HT1080 (cell line): ENCODE data around the gene FCGR3A. TPM values are rescaled to one million over a fixed set of nuclear protein-coding genes. Genes with fewer than 3 reads are reported as not detected.
A peak's percentile ranks its signal among the peaks of the same experiment; 100 is the strongest.
"Not testable (repeated sequence)": the region's sequence is repeated elsewhere in the genome, so short reads cannot be mapped to it uniquely, and the experiment has no call there.

Experiments used
- DNase-seq: peaks from one replicate; pipeline ENCODE4 v3.0.0-alpha.2; 2015; ENCODE audit warnings: low read depth
- polyA plus RNA-seq, 2 experiments: library from polyadenylated mRNA; depleted of rRNA; stranded (reverse); fragments of >200 nt; gene quantifications; 2 replicates each; pipeline ENCODE4 v1.2.3, GENCODE V29; 2015
- total RNA-seq: library from RNA; depleted of rRNA; stranded (reverse); fragments of >200 nt; shearing (Covaris generic); gene quantifications from 2 replicates; pipeline ENCODE4 v1.2.3, GENCODE V29; 2014; rRNA removed

The FCGR3A gene
- total RNA-seq, result not detected in 2 replicates
- polyA plus RNA-seq (2015; cell fraction: cytosol; rRNA removed), result 0.03 TPM in 1 of 2 replicates, not detected in the other
- not detected in 2 replicates for polyA plus RNA-seq (2015; cell fraction: nucleus; rRNA removed)

GRCh38 chr1:161549652-161550051 lies at the start of gene FCGR3A:
FCGR3A (minus strand) TSS chr1:161549818; CDS start chr1:161549736, 82 bp downstream.
- DNase-seq, result no peak

DNA sequence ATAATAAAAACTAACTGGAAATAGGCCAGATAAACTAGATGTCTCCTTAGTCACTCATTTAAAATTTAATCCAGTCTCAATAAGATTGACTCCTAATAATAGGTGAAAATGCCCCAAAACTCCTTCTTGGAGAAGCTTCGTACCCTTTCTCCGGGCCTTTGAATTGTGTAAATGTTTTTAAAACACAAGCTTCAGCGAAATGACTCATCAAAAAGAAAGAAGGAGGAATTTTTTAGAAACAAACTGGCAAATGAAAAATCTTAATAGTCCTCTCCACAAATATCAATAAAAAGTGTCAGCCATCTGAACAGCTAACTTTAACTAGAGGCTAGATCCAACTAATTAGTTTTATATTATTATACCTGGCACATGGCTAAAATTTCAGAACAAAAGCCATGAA lies 47.5 kb upstream of the FCGR3A start:
- not testable (repeated sequence) for DNase-seq

- DNase-seq, result not testable (repeated sequence)
Observed at GRCh38 chr1:161595583-161595982, 46.0 kb upstream of the FCGR3A start.

DNA sequence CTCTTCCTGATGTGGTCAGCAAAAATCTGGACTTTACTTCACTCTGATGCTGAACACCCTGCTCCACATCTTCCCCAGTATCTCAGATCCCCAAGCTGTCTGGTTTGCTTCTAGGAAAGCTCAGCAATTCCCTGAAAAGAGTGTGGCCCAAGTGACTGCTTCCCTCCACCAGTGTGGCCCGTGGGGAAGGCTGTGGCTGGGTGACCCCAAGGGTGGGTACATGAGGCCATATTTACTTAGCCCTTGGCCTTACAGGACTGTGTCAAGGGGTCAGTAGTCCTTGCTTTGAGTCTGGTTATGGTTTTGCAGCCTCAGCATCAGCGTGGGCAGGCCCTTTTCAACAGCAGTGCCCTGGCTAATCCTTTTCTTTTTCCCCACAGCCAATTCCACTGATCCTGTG lies 45.6 kb upstream of the FCGR3A start:
- not testable (repeated sequence) for DNase-seq

DNA sequence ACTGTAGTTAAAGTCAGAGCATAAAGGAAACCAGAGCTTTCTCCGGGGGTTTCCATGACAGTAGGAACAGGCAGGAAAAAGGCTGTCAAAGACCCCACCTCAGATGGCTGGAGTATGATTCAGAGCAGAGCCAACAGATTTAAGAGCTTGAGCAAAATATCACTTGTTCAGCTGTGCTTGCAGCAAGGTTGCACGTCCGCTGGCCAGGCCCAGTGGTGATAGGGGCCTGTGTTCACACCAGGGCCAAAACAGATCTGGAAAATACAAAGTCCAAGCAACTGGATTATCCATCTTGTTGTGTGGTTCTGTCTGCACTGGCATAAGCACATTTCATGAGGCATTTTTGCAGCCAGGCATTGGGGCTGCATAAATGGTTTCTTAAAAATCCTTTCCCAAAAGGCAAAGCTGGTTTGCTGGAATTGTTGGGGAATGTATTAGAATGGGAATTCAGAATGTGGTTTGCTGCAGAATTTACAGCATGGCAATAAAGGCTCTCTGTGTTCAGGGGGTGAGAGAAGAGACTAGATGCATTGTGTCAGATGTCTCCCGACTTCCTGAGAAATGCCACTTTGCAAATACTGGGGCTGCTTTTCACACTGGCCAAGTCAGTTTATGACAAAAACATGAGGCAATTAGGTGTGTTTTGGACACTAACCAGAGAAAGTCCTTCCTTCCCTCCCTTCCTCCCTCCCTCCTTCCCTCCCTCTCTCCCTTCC lies 44.8 kb upstream of the FCGR3A start:
- not testable (repeated sequence) for DNase-seq

DNA sequence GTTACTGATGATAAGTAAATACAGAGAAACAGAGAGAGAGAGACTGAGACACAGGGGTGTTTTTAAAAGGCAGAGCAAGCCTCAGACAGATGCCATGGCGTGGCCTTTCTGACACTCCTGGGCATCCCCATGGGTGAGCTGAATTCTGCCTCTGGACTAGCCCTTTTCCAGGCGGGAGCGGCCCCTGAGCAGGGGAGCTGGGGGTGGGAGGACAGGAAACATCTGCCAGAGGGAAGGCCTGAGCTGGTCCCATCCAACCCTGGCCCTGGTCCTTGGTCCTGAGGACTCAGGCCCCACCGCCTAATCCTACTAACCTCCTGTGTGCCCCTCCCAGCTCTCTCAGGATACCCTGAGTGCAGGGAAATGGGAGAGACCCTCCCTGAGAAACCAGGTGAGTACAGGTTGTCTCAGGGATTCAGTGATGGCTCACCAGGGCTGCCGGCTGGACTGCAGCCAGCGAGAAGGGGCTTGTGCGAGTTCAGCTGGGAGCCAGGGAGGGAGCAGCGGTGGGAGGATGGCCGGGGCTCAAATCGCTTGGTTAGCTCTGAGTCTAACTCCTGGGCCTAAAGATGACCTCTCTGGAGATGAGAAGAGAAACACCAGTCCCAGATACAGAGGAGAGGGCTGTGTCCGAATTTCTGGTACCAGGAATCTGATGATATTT lies 43.6 kb upstream of the FCGR3A start:
- not testable (repeated sequence) for DNase-seq

- not testable (repeated sequence) for DNase-seq
Observed at GRCh38 chr1:161592586-161592985, 43.0 kb upstream of the FCGR3A start.

DNA sequence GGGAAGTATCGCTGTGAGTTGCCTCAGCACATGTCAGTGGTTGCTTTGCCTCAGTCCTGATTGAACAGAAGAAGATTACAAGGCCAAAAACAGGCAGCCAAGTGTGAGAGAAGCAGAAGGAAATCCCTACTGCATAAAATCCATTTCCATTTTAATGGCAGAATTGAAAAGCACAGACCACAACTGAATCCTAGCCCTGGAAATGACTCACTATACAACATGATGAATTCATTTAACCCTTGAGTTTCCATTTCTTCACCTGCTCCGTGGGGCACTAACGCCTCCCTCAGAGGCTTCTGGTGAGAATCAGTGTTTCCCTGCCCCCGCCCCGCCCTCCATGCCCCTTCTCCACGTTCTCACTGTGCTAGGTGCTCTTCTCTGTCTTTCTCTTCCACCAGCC lies 40.3 kb upstream of the FCGR3A start:
- peak; percentile 26 for DNase-seq

DNA sequence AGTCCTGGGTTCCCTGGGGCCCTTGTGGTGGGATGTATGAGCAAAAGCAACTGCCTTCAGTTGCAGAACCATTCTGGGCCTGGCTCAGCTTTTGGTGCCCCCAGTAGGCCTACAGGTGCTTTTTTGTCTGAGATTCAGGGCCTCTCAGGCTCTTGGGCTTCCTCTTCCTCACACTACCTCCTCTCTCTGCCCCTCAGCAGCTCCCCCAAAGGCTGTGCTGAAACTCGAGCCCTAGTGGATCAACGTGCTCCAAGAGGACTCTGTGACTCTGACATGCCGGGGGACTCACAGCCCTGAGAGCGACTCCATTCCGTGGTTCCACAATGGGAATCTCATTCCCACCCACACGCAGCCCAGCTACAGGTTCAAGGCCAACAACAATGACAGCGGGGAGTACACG lies 39.7 kb upstream of the FCGR3A start:
- not testable (repeated sequence) for DNase-seq

DNA sequence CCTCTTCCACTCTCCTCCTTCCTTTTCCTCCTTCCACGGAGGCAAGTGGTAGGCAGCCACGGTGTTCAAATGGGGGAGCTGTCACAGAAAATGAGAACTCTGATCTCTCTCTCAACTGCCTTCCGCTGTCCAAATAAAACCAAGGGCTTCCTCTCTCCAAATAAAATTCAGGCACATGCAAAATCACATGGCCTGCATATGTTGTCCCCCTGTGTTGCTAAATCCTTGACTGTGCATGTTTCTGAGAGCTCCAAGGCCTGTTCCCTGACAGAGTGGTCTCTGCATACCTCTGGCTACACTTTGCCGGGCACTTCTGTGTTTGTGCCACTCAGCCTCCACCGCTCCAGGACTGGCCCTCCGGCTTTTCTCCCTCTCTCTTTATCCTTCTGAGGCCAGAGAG lies 39.0 kb upstream of the FCGR3A start:
- DNase-seq, result not testable (repeated sequence)

DNA sequence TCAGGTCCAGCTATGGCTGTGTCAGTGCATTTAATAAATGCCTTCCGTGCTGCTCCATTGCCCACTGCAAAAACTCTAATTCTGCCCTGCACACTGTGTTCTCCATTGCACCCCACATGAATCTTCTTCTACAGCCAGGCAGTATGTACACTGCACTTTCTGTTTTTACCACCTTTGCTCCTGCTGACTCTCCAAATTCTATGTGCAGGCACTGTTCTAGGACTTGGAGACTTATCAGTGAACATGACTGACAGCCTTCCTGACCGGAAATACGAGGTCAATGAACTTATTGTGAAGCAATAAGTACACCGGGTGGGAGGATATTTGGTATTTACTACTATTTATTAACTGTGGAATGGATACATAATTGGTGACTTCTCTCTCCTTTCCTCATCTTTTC lies 33.3 kb upstream of the FCGR3A start:
- not testable (repeated sequence) for DNase-seq

DNA sequence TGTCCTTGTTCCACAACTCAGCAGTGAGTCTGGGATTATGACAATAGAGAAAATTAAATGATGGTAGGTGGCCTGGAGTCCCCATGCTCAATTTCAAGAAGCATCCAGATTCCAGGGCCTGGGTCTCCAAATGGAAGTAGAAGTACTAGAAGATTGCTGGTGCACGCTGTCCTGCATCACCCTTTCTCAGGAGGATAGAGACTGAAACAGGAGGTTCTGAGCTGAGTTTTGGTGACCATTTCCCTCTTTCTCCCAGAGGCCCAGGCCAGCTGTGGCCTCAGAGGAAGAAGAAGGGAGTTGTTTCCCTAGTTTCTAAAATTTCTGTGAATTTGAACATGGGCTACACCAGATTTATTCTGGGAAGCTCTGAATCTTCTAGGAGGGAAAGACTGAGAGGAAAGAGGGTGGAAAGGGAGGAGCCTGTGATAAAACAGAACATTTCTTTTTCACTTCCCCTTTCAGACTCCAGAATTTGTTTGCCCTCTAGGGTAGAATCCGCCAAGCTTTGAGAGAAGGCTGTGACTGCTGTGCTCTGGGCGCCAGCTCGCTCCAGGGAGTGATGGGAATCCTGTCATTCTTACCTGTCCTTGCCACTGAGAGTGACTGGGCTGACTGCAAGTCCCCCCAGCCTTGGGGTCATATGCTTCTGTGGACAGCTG lies 31.4 kb upstream of the FCGR3A start:
- DNase-seq, result not testable (repeated sequence)

DNA sequence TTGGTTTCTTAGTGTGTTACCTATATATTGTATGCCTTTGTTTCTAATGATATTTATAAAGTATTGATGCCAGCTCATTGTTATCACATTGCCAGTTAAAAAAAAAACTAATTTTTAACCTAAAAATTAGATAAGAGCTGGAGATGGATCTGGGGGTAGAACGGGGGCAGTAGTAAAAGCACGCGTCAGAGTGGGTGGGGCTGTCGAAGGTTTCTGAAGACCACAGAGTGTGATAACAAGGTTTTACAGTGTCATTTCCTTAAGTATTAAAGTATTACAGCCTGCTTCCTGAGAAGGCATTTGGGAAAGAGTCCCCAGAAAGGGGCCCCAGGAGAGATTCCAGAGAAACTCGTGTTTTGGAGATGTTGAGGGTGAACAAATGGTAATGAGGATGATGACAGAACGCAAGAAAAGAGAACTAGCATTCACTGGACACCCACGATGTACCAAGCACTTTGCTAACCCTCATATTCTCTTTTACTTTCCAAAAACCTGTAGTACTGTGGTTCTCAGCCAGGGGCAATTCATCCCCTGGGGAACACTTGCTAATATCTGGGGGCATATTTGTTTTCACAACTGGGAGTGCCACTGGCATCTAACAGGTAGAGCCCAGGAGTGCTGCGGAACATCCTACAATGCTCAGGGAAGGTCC lies 30.4 kb upstream of the FCGR3A start:
- DNase-seq, result not testable (repeated sequence)

- not testable (repeated sequence) for DNase-seq
Observed at GRCh38 chr1:161576676-161577075, 27.1 kb upstream of the FCGR3A start.

DNA sequence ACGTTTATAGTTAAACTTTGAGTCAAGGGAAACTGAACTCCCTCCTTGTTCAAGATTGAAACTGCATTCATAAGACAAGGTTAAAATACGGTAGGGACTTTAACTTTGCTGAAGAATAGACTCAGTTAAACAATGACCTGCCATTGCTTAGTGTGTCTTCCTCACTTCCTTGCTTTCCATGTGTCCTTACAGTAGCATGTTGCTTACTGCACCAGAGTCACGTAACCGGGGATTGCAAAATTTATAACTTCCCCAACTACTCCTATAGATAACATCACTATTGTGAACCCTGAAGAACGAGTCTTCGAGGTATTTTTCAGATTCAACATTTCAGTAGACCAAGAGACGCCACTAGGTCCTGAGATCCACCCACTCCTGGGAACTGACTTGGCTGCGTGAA lies 22.1 kb upstream of the FCGR3A start:
- DNase-seq, result not testable (repeated sequence)

DNA sequence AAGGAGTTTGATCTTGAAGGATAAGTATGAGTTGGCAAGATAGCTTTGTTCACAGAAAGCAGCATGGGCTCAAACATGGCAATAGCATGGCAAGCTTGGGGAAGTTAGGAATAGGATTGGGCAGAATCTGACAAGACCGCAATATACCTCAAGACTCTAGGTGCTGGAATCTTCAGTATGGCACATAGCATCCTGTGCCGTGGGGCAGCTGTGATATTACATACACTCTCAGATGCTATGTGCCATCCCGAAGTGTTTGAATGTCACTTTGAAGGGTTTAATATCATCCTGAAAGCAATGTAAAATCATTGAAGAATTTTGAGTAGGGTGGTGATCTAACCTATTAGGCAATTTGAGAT lies 17.0 kb upstream of the FCGR3A start:
- not testable (repeated sequence) for DNase-seq

GRCh38 chr1:161563522-161563921 lies 13.9 kb upstream of the FCGR3A start:
- not testable (repeated sequence) for DNase-seq

DNA sequence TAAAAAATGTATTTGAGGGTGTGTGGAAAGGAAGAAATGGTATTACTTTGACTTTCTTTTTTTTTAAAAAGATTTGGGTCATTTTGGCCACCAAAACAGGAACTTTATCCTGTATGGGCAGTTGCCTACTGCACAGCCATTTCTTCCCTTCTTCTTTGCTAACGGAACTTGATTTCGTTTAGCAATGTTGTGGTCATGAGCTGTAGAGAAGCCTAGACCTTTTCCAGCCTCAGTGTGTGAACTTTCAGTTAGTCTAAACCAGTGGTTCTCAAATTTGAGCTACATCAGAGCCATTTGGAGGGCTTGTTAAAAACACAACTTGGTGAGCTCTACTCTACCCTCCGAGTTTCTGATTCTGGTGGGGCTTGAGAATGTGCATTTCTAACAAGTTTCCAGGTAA lies 12.8 kb upstream of the FCGR3A start:
- not testable (repeated sequence) for DNase-seq

DNA sequence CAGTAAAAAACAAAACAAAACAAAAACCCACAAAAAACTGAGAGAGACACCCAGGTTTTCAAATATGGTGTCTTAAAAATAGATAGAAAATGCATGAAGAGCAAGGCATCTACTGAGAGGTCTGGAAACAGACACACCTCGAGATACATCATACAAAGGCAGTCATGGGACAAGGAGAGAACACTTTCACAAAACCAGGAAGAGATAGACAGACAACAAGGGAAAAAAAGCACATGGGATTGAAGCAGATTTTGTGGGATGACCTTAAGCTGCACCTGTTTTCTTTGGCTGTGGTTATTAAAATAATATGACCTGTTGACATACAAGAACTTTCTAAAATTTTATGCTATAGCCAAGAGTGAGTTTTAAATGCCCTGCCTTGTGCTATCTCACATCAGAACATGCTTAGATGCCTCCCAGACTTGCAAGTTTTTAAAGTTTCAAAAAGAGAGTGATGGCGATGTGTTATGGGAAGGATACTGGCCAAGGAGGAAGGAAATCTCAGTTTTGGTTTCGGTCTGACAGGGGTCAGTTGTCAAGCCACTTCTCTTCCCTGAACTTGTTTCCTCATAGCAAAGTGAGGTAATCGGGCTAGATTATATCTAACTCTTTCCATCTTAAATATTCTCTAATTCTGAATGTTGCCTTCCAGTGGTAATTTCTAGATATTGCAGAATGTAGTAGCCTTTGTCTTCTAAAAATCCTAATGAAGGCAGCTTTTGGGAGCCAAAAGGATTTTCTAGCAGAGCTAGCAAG lies 11.5 kb upstream of the FCGR3A start:
- DNase-seq, result peak; percentile 52

GRCh38 chr1:161557506-161558450 lies 8.2 kb upstream of the FCGR3A start:
- DNase-seq, result not testable (repeated sequence)
